ENCODE results near the gene NRAP.

- no peak for TF ChIP-seq FOXM1 (IDR thresholded peaks at IDR 0.05; ENCODE audit: low read depth)
- no peak for TF ChIP-seq RAD21 (IDR thresholded peaks at IDR 0.05; ENCODE audit: low read length)
- no peak for TF ChIP-seq REST (IDR thresholded peaks at IDR 0.05; ENCODE audit: low read depth, low read length)
- TF ChIP-seq ZBTB33 (IDR thresholded peaks at IDR 0.05; ENCODE audit: borderline replicate concordance, low read depth) = no peak
- no peak for TF ChIP-seq CTCF (IDR thresholded peaks at IDR 0.05)
- TF ChIP-seq TAF1 (IDR thresholded peaks at IDR 0.05; ENCODE audit: borderline replicate concordance, low read depth, low read length) = no peak
- no peak for TF ChIP-seq ELF1 (IDR thresholded peaks at IDR 0.05)
- no peak for TF ChIP-seq USF2 (IDR thresholded peaks at IDR 0.05; ENCODE audit: borderline replicate concordance, low read depth, low read length)
- TF ChIP-seq EZH2phosphoT487 (IDR thresholded peaks at IDR 0.05; ENCODE audit: borderline replicate concordance, low read depth) = no peak
- TF ChIP-seq PBX3 (IDR thresholded peaks at IDR 0.05) = no peak
- TF ChIP-seq TCF12 (IDR thresholded peaks at IDR 0.05) = no peak
- TF ChIP-seq GABPA (IDR thresholded peaks at IDR 0.05; ENCODE audit: low read depth) = no peak
- no peak for TF ChIP-seq CHD2 (IDR thresholded peaks at IDR 0.05; ENCODE audit: low read length, partially characterized antibody)
- no peak for TF ChIP-seq POLR2AphosphoS5 (IDR thresholded peaks at IDR 0.05; ENCODE audit: low read depth, low read length)
These were observed 20.7 kb downstream of the NRAP start for GRCh38 chr10:113643183-113643582.
